ES-I3 (cell line): ENCODE results near the gene TMEM270.

Experiments used
- H3K36me3 ChIP-seq: 2 replicates; pipeline ENCODE4 v1.6.1; 2013; ENCODE audit warnings: mild to moderate bottlenecking, low read length, control low read depth, moderate library complexity; ENCODE audit not compliant: insufficient read depth
- H3K4me1 ChIP-seq: 2 replicates; pipeline ENCODE4 v1.6.1; 2013; ENCODE audit warnings: mild to moderate bottlenecking, control low read depth, low read length; ENCODE audit not compliant: insufficient read depth
- H3K9ac ChIP-seq: 2 replicates; pipeline ENCODE4 v1.6.1; 2013; ENCODE audit warnings: low read depth, mild to moderate bottlenecking, low read length, moderate library complexity
- H3K9me3 ChIP-seq: 2 replicates; pipeline ENCODE4 v1.6.1; 2013; ENCODE audit warnings: mild to moderate bottlenecking, low read length, moderate library complexity; ENCODE audit not compliant: control insufficient read depth, insufficient read depth

Gene TMEM270

DNA sequence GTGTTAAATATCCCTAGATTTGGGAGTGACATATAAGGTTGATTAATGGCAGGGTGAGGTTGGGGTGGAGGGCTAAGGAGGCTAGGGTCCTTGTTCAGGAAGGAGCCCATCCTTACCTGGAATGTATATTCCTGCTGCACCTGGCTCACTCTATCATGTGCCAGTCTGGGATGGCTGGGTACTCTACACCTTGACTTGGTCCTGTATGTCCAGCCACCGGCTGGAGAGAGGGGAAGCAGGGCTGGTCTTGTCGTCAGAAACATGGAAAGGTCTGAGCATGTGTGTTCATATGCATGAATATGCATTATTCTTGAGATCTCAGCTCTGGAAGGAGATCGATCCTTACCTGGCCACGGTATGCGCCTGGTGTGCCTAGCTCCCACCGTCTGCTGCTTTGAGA, 33.2 kb downstream of the TMEM270 start:
- Histone ChIP-seq H3K36me3 (no peaks in the 10 kb centered on the region), H3K4me1 (peaks cover 3% of the 10 kb centered on the region; the same call in 1 of the 2 replicates), H3K9me3 (peaks cover 8% of the 10 kb centered on the region; the same call in 1 of the 2 replicates), H3K9ac (no peak overlapping the region)

DNA sequence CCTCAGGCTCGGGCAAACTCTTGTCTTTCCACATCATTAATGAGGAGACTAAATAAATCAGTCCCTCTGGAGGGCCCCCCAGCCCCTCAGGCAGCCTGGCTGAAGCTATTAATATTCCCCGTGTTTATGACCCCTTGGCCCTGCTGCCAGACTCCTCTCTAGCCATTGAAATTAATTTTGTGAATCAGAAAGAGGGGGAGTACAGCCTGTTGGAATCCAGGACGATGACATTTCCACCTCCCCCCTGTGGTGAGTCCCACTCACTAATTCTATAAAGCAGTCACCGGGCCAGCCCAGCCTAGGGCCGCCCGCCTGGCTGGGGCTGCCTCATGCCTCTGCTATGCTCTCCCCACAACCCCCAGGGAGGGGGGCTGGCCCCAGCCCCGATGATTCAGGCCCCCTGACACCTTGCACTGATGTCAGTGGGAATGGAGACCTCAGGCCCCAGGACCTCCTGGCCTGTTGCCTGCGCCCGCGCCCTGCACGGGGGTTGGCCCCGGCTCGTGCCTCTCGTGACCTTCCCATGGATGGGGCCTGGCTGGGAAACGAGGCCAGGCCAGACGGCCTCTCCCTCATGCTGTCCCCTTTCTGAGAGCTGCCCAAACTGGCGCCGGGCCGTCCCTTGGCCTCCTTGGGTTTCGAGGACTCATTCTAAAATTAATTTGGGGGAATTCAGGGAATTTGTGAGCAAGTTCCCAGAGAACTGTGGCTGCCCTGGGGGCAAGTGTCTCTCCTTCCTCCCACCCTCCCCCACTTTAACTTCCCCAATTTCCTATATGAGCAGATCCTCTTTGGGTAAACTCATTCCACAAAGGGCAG, 34.0 kb downstream of the TMEM270 start:
- Histone ChIP-seq H3K4me1 (peaks cover 3% of the 10 kb centered on the region; the same call in 1 of the 2 replicates), H3K36me3 (no peaks in the 10 kb centered on the region), H3K9ac (no peak overlapping the region), H3K9me3 (peaks cover 8% of the 10 kb centered on the region; the same call in 1 of the 2 replicates)

- peaks cover 3% of the 10 kb centered on the region; the same call in 1 of the 2 replicates for H3K4me1 ChIP-seq
Measured at GRCh38 chr7:73895626-73896025, 34.7 kb downstream of the TMEM270 start.

GRCh38 chr7:73896454-73896853, 35.5 kb downstream of the TMEM270 start:
- H3K9me3 ChIP-seq, result peaks cover 8% of the 10 kb centered on the region; the same call in 1 of the 2 replicates
- H3K36me3 ChIP-seq, result no peaks in the 10 kb centered on the region
- H3K4me1 ChIP-seq, result peaks cover 4% of the 10 kb centered on the region; the same call in 1 of the 2 replicates
- no peak overlapping the region for H3K9ac ChIP-seq

More at GRCh38 chr7:73895626-73896025, 34.7 kb downstream of the TMEM270 start:
- Histone ChIP-seq H3K36me3 (no peaks in the 10 kb centered on the region), H3K9me3 (peaks cover 8% of the 10 kb centered on the region; the same call in 1 of the 2 replicates), H3K9ac (no peak overlapping the region)

DNA sequence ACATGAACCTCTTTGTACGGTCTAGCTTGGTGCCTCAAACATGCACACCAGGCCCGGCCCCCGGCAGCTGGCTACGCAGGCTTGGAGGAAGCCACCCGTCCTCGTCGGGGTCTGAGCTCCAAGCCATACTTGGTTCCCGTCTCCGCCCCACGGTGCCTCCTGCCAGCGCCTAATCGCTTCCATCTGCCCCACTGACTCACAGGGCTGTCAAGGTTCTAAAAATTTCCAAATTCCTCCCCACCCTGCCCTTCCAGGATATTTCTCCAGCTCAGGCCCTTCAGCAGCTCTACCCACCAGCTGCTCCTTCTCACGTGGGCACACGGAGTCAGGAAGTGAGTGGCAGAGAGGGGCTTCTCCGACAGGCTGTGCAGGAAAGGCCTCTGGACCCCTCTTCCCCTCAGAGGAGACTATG, 38.8 kb downstream of the TMEM270 start:
- peaks cover 3% of the 10 kb centered on the region; the same call in 1 of the 2 replicates for H3K4me1 ChIP-seq
- H3K9me3 ChIP-seq, result peaks cover 8% of the 10 kb centered on the region; the same call in 1 of the 2 replicates
- H3K9ac ChIP-seq, result no peak overlapping the region
- no peaks in the 10 kb centered on the region for H3K36me3 ChIP-seq

- H3K9ac ChIP-seq, result no peak overlapping the region
- peaks cover 3% of the 10 kb centered on the region; the same call in 1 of the 2 replicates for H3K4me1 ChIP-seq
- no peaks in the 10 kb centered on the region for H3K36me3 ChIP-seq
- peaks cover 8% of the 10 kb centered on the region; the same call in 1 of the 2 replicates for H3K9me3 ChIP-seq
Measured at GRCh38 chr7:73900286-73900685, 39.3 kb downstream of the TMEM270 start.

DNA sequence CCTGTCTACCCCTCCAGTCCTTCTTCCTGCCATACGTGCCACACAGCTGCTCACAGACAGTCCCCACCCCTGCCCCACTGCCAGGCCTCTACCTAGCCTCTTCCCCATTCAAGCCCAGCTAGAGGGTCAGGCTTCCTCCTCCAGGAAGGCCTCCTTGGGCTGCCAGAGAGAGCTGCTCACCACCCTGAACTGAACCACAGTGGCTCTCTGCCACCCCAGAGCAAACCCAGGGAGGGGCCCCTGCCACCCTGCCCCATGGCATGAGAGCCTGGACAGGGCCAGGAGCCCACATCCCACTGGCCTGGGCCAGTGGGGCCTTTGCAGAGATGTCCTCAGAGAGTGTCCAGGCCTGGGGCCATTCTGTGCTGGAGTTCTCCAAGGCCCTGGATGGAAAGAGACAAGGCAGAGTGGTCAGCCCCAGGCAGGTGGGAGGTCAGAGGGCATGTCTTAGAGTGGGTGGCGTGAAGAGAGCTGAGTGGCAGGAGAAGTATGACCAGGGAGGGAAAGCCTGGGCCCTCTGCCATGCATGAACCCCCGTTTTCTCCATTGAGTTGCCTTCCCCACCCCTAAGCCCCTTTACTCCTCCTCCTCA, 40.4 kb downstream of the TMEM270 start:
- Histone ChIP-seq H3K9ac (no peak overlapping the region), H3K4me1 (peaks cover 3% of the 10 kb centered on the region; the same call in 1 of the 2 replicates), H3K36me3 (no peaks in the 10 kb centered on the region), H3K9me3 (peaks cover 5% of the 10 kb centered on the region; the same call in 1 of the 2 replicates)

- no peaks in the 10 kb centered on the region for H3K9me3 ChIP-seq
- H3K4me1 ChIP-seq, result peaks cover 3% of the 10 kb centered on the region; the same call in 1 of the 2 replicates
- H3K36me3 ChIP-seq, result no peaks in the 10 kb centered on the region
- no peak overlapping the region for H3K9ac ChIP-seq
Measured at GRCh38 chr7:73901823-73902597, 41.1 kb downstream of the TMEM270 start.

GRCh38 chr7:73903321-73904218, 42.6 kb downstream of the TMEM270 start:
- Histone ChIP-seq H3K9me3 (no peaks in the 10 kb centered on the region), H3K36me3 (no peaks in the 10 kb centered on the region), H3K9ac (no peak overlapping the region), H3K4me1 (peaks cover 3% of the 10 kb centered on the region; the same call in 1 of the 2 replicates)

GRCh38 chr7:73904219-73905137, 43.5 kb downstream of the TMEM270 start:
- H3K9ac ChIP-seq, result no peak overlapping the region
- no peaks in the 10 kb centered on the region for H3K9me3 ChIP-seq
- peaks cover 8% of the 10 kb centered on the region; the same call in 1 of the 2 replicates for H3K4me1 ChIP-seq
- no peaks in the 10 kb centered on the region for H3K36me3 ChIP-seq

DNA sequence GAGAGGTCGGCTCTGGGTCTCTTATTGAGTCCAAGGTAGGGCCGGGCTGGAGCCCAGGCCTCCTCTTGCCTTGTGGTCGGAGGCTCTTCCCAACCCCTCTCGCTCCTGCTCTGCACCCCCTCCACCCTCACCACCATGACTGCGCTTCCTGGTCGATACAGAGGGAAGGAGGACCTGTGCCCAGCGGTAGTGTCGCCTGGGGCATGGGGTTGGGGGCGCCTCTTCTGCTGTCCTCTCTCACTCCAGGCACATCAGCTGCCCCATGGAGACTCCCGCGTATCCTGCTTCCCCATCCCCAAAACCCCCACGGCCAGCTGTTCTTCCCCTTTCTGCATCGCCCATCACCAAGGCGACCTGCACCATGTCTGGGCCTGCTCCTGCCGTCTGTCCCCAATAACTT, 44.4 kb downstream of the TMEM270 start:
- H3K36me3 ChIP-seq, result no peaks in the 10 kb centered on the region
- no peak overlapping the region for H3K9ac ChIP-seq
- H3K4me1 ChIP-seq, result peaks cover 14% of the 10 kb centered on the region; the same call in 1 of the 2 replicates

GRCh38 chr7:73906874-73907273, 45.9 kb downstream of the TMEM270 start:
- Histone ChIP-seq H3K4me1 (peaks cover 11% of the 10 kb centered on the region; the same call in 1 of the 2 replicates), H3K36me3 (no peaks in the 10 kb centered on the region), H3K9ac (no peak overlapping the region), H3K9me3 (no peaks in the 10 kb centered on the region)

More for the DNA sequence above, 44.4 kb downstream of the TMEM270 start:
- H3K9me3 ChIP-seq, result no peaks in the 10 kb centered on the region
